Left kidney (tissue), 8 donors: ENCODE measurements around the gene PLCXD3. TPM values are rescaled to one million over a fixed set of nuclear protein-coding genes. Genes with fewer than 3 reads are reported as not detected.

Source experiments
- DNase-seq: peaks from one replicate; pipeline ENCODE4 v3.0.0-alpha.2; 2013
- long read RNA-seq, 8 donors: transcript quantifications; one replicate each; lab custom pipeline, GENCODE V29; 2026
- polyA plus RNA-seq: library from polyadenylated mRNA; unstranded; fragments of 120-200 nt; gene quantifications from one replicate; pipeline ENCODE4 v1.2.1, GENCODE V29; 2013; ENCODE audit not compliant: insufficient read length

PLCXD3 gene
- polyA plus RNA-seq = 0.52 TPM
- long read RNA-seq, donor 1 = 0 reads
- long read RNA-seq, donor 2, full-length matches to known transcripts = 1 of 1 reads
- long read RNA-seq, donor 2, partial matches to known transcripts = 0 of 1 reads
- long read RNA-seq, donor 2, other reads (novel, unspliced or antisense) = 0 of 1 reads
- long read RNA-seq, donor 3, full-length matches to known transcripts = 1 of 1 reads
- long read RNA-seq, donor 3, partial matches to known transcripts = 0 of 1 reads
- long read RNA-seq, donor 3, other reads (novel, unspliced or antisense) = 0 of 1 reads
- long read RNA-seq, donor 4 = 0 reads
- long read RNA-seq, donor 5 = 0 reads
- long read RNA-seq, donor 6 = 0 reads
- long read RNA-seq, donor 7 = 0 reads
- long read RNA-seq, donor 8 = 0 reads

- DNase-seq = peak; percentile 11
These were observed at the start of gene PLCXD3 for GRCh38 chr5:41510176-41510831. PLCXD3 (minus strand) TSS chr5:41510601; CDS start chr5:41510526, 75 bp downstream.

- DNase-seq = no peak
These were observed 48.8 kb upstream of the PLCXD3 start for GRCh38 chr5:41559184-41559583.

GRCh38 chr5:41558295-41558694 lies 47.9 kb upstream of the PLCXD3 start:
- no peak for DNase-seq

GRCh38 chr5:41547991-41548390 lies 37.6 kb upstream of the PLCXD3 start:
- no peak for DNase-seq

GRCh38 chr5:41542183-41542582 lies 31.8 kb upstream of the PLCXD3 start:
- no peak for DNase-seq

- no peak for DNase-seq
These were observed 29.1 kb upstream of the PLCXD3 start for GRCh38 chr5:41539454-41539853.

GRCh38 chr5:41537581-41537980 lies 27.2 kb upstream of the PLCXD3 start:
- no peak for DNase-seq

GRCh38 chr5:41532485-41532884 lies 22.1 kb upstream of the PLCXD3 start:
- no peak for DNase-seq

GRCh38 chr5:41527201-41527779 lies 16.9 kb upstream of the PLCXD3 start:
- no peak for DNase-seq

- DNase-seq = no peak
These were observed 16.3 kb upstream of the PLCXD3 start for GRCh38 chr5:41526699-41527098.

GRCh38 chr5:41524174-41524573 lies 13.8 kb upstream of the PLCXD3 start:
- no peak for DNase-seq

- DNase-seq = no peak
These were observed 11.9 kb upstream of the PLCXD3 start for GRCh38 chr5:41522193-41522786.

- no peak for DNase-seq
These were observed 9.4 kb upstream of the PLCXD3 start for GRCh38 chr5:41519801-41520200.

GRCh38 chr5:41517909-41518308 lies 7.5 kb upstream of the PLCXD3 start:
- peak; percentile 8 for DNase-seq

- DNase-seq = no peak
These were observed 840 bp upstream of the PLCXD3 start for GRCh38 chr5:41511241-41511640.

GRCh38 chr5:41509399-41510175 lies 814 bp downstream of the PLCXD3 start:
- DNase-seq = no peak

GRCh38 chr5:41508696-41509398 lies 1.6 kb downstream of the PLCXD3 start:
- no peak for DNase-seq

- DNase-seq = no peak
These were observed 2.2 kb downstream of the PLCXD3 start for GRCh38 chr5:41508186-41508585.

- DNase-seq = no peak
These were observed 2.9 kb downstream of the PLCXD3 start for GRCh38 chr5:41507501-41507900.

- DNase-seq = no peak
These were observed 6.5 kb downstream of the PLCXD3 start for GRCh38 chr5:41503860-41504259.

- DNase-seq = no peak
These were observed 7.1 kb downstream of the PLCXD3 start for GRCh38 chr5:41503310-41503709.
